GM12892 (cell line): ENCODE data around the gene PLXNB3.

Experiments
- POLR2A ChIP-seq: IDR thresholded peaks from 2 replicates; pipeline ENCODE4 v1.6.1; 2011; ENCODE audit warnings: low read depth, low read length, control low read depth
- POLR2AphosphoS5 ChIP-seq: IDR thresholded peaks from 2 replicates; pipeline ENCODE4 v1.6.1; 2011; ENCODE audit warnings: low read depth, low read length, control low read depth

DNA sequence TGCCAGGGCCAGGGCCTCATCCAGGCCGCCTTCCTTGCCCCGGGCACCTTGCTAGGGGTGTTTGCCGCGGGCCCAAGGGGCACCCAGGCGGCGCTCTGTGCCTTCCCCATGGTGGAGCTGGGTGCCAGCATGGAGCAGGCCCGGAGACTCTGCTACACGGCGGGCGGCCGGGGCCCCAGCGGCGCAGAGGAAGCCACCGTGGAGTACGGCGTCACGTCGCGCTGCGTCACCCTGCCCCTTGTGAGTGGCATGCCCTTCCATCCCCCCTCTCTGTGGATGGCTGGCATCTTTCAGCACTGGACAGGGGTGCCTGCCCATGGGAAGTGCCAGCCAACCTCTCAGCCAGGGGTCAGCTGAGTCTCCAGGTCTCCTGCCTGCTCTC lies 3.6 kb downstream of the PLXNB3 start:
- no peak for TF ChIP-seq POLR2AphosphoS5
- TF ChIP-seq POLR2A, result no peak
